GM18511 (cell line): ENCODE results near the gene TACC2.
"Not testable (repeated sequence)": the region's sequence is repeated elsewhere in the genome, so short reads cannot be mapped to it uniquely, and the experiment has no call there.

ENCODE experiments used
- ATAC-seq: cut with Tn5 transposase; IDR thresholded peaks from one replicate; pipeline ENCODE4 v1.9.1; 2021; ENCODE audit warnings: mild to moderate bottlenecking, moderate library complexity; ENCODE audit not compliant: unreplicated experiment

Gene TACC2

GRCh38 chr10:122055252-122055651, 66.3 kb downstream of the TACC2 start:
- ATAC-seq = no peak

- ATAC-seq = no peak
These were observed 67.6 kb downstream of the TACC2 start for GRCh38 chr10:122056431-122057094.

- no peak for ATAC-seq
These were observed 69.0 kb downstream of the TACC2 start for GRCh38 chr10:122057841-122058413.

- no peak for ATAC-seq
These were observed 71.3 kb downstream of the TACC2 start for GRCh38 chr10:122060250-122060649.

- no peak for ATAC-seq
These were observed 74.1 kb downstream of the TACC2 start for GRCh38 chr10:122062831-122063674.

GRCh38 chr10:122066337-122066939, 77.5 kb downstream of the TACC2 start:
- not testable (repeated sequence) for ATAC-seq

GRCh38 chr10:122068844-122069243, 79.9 kb downstream of the TACC2 start:
- no peak for ATAC-seq

- ATAC-seq = no peak
These were observed 83.5 kb downstream of the TACC2 start for GRCh38 chr10:122072491-122072890.

- ATAC-seq = no peak
These were observed 84.5 kb downstream of the TACC2 start for GRCh38 chr10:122073508-122073907.

GRCh38 chr10:122075171-122075570, 86.2 kb downstream of the TACC2 start:
- no peak for ATAC-seq

GRCh38 chr10:122075876-122076275, 86.9 kb downstream of the TACC2 start:
- not testable (repeated sequence) for ATAC-seq

- no peak for ATAC-seq
These were observed 88.4 kb downstream of the TACC2 start for GRCh38 chr10:122077311-122077875.

- no peak for ATAC-seq
These were observed 89.4 kb downstream of the TACC2 start for GRCh38 chr10:122078326-122078725.

GRCh38 chr10:122078965-122079795, 90.2 kb downstream of the TACC2 start:
- ATAC-seq = no peak

- ATAC-seq = no peak
These were observed 93.9 kb downstream of the TACC2 start for GRCh38 chr10:122082616-122083477.

GRCh38 chr10:122083478-122084025, 94.6 kb downstream of the TACC2 start:
- ATAC-seq = no peak

GRCh38 chr10:122084286-122085041, 95.5 kb downstream of the TACC2 start:
- no peak for ATAC-seq

- no peak for ATAC-seq
These were observed 96.5 kb downstream of the TACC2 start for GRCh38 chr10:122085423-122085911.
